ENCODE results near the gene RNASEH2B.

RNASEH2B gene

GRCh38 chr13:50910485-50910805 lies 854 bp downstream of the RNASEH2B start:
- Histone ChIP-seq H3K4me3 (ENCODE audit: insufficient read depth in 1 of 2, low read depth in 1 of 2, low read length in 2 of 2) (peak overlapping the region; percentile 81 to 87), H3K36me3 (ENCODE audit: control insufficient read depth in 1 of 2, insufficient read depth in 2 of 2, low read depth in 1 of 2, low read length in 2 of 2) (no peaks in the 10 kb centered on the region), H3K27ac (ENCODE audit: low read length, poor library complexity, severe bottlenecking) (no peak overlapping the region), H4K8ac (ENCODE audit: low read length) (peak overlapping the region; percentile 77), H3K14ac (ENCODE audit: low read length in 2 of 2) (peak overlapping the region in 1 of 2 experiments; percentile 99), H3K79me1 (replicated peaks; ENCODE audit: low read length, poor library complexity, severe bottlenecking) (peaks cover 15% of the 10 kb centered on the region), H2BK5ac (ENCODE audit: low read depth, low read length, poor library complexity, severe bottlenecking) (no peak overlapping the region), H3K23ac (ENCODE audit: low read length in 2 of 2) (peak overlapping the region in 1 of 2 experiments; percentile 99), H3K4me1 (ENCODE audit: control insufficient read depth, insufficient read depth, low read depth, low read length) (peaks cover 2% of the 10 kb centered on the region), H4K91ac (ENCODE audit: low read length) (peak overlapping the region; percentile 2), H3K4ac (ENCODE audit: low read depth in 1 of 2, low read length in 2 of 2) (peak overlapping the region; percentile 11 to 97), H3K27me3 (ENCODE audit: control insufficient read depth in 1 of 2, insufficient read depth in 1 of 2, low read length in 2 of 2) (no peaks in the 10 kb centered on the region), H3K9ac (ENCODE audit: low read length) (peak overlapping the region; percentile 96), H2BK120ac (ENCODE audit: low read depth, low read length) (peak overlapping the region; percentile 93), H3K18ac (ENCODE audit: low read depth in 1 of 2, low read length in 2 of 2) (peak overlapping the region; percentile 44 to 99), H2AK5ac (ENCODE audit: low read length, severe bottlenecking) (no peak overlapping the region), H2BK12ac (ENCODE audit: low read length in 2 of 2) (peak overlapping the region in 1 of 2 experiments; percentile 91), H3K9me3 (ENCODE audit: control insufficient read depth, low read length) (no peaks in the 10 kb centered on the region), H3K4me2 (ENCODE audit: low read length, poor library complexity, severe bottlenecking) (peak overlapping the region; percentile 91), H2BK15ac (ENCODE audit: low read depth, poor library complexity, severe bottlenecking) (peak overlapping the region; percentile 88), H2AFZ (ENCODE audit: low read depth, low read length) (peak overlapping the region; percentile 97)
- 2% methylated on average over 13 of the region's 13 CpGs for WGBS
- peak; percentile 63 for DNase-seq

- Histone ChIP-seq H3K4me3 (ENCODE audit: insufficient read depth in 1 of 2, low read depth in 1 of 2, low read length in 2 of 2) (peak overlapping the region in 1 of 2 experiments; percentile 87), H2BK5ac (ENCODE audit: low read depth, low read length, poor library complexity, severe bottlenecking) (no peak overlapping the region), H2BK120ac (ENCODE audit: low read depth, low read length) (no peak overlapping the region), H4K8ac (ENCODE audit: low read length) (no peak overlapping the region), H2BK12ac (ENCODE audit: low read length in 2 of 2) (peak overlapping the region in 1 of 2 experiments; percentile 78), H3K9ac (ENCODE audit: low read length) (peak overlapping the region; percentile 96), H4K91ac (ENCODE audit: low read length) (no peak overlapping the region), H3K36me3 (ENCODE audit: control insufficient read depth in 1 of 2, insufficient read depth in 2 of 2, low read depth in 1 of 2, low read length in 2 of 2) (no peaks in the 10 kb centered on the region), H3K79me1 (replicated peaks; ENCODE audit: low read length, poor library complexity, severe bottlenecking) (peaks cover 18% of the 10 kb centered on the region), H3K14ac (ENCODE audit: low read length in 2 of 2) (no peak overlapping the region), H2AK5ac (ENCODE audit: low read length, severe bottlenecking) (no peak overlapping the region), H3K9me3 (ENCODE audit: control insufficient read depth, low read length) (no peaks in the 10 kb centered on the region), H3K4ac (ENCODE audit: low read depth in 1 of 2, low read length in 2 of 2) (no peak overlapping the region), H2BK15ac (ENCODE audit: low read depth, poor library complexity, severe bottlenecking) (no peak overlapping the region), H3K27me3 (ENCODE audit: control insufficient read depth in 1 of 2, insufficient read depth in 1 of 2, low read length in 2 of 2) (no peaks in the 10 kb centered on the region), H3K18ac (ENCODE audit: low read depth in 1 of 2, low read length in 2 of 2) (no peak overlapping the region), H3K27ac (ENCODE audit: low read length, poor library complexity, severe bottlenecking) (no peak overlapping the region), H3K4me2 (ENCODE audit: low read length, poor library complexity, severe bottlenecking) (no peak overlapping the region), H3K23ac (ENCODE audit: low read length in 2 of 2) (peak overlapping the region in 1 of 2 experiments; percentile 41), H2AFZ (ENCODE audit: low read depth, low read length) (no peak overlapping the region), H3K4me1 (ENCODE audit: control insufficient read depth, insufficient read depth, low read depth, low read length) (peaks cover 2% of the 10 kb centered on the region)
- DNase-seq: peak; percentile 65
- 22% methylated on average over 3 of the region's 3 CpGs for WGBS
These were observed 1.6 kb downstream of the RNASEH2B start for GRCh38 chr13:50911081-50911631.

DNA sequence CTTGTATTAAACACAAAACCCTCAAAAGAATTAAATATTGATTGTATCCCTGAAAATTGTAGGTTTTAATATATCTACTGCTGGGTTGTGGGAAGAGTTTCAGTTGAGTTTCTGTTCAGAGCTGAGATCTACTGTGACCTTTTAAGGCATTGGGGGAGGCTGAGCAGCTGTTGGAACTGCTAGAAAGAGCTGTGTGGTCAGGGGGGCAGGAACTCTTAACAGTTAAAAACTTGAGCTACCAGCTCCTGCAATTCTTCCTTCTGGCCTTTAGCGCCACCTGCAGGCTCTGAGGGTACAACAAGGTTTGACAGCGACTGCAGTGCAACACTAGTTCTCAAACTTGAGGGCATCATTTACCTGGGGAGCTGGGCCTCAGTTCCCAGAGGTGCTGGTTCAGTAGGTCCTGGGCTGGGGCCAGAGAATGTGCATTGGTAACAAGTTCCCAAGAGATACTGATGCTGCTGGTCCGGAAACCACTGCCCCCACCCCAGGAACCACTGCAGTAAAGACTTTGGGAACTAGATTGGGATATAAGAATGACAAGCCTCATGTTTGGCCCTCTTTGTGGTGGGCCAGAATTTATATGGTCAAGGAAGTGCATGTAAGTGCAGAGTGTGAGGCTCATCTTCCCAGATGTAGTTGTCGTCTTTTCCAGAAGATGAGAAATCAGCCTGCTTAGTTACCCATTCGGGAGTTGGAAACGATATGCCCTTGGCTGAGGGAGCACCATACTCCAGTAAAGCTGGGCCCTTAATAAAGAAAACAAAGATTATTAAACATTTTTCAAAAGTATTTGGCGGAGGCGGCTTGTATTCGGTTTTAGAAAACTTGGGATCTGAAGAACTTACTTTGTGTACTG lies 2.6 kb downstream of the RNASEH2B start:
- peak overlapping the region; percentile 96 for H3K9ac ChIP-seq (ENCODE audit: low read length)
- H3K4me3 ChIP-seq (ENCODE audit: insufficient read depth in 1 of 2, low read depth in 1 of 2, low read length in 2 of 2): peak overlapping the region in 1 of 2 experiments; percentile 87
- no peak overlapping the region for H4K91ac ChIP-seq (ENCODE audit: low read length)
- H3K27me3 ChIP-seq (ENCODE audit: control insufficient read depth in 1 of 2, insufficient read depth in 1 of 2, low read length in 2 of 2): no peaks in the 10 kb centered on the region
- peak overlapping the region in 1 of 2 experiments; percentile 82 for H3K4ac ChIP-seq (ENCODE audit: low read depth in 1 of 2, low read length in 2 of 2)
- H2AK5ac ChIP-seq (ENCODE audit: low read length, severe bottlenecking): no peak overlapping the region
- WGBS: 56% methylated on average over 7 of the region's 9 CpGs
- H4K8ac ChIP-seq (ENCODE audit: low read length): no peak overlapping the region
- H2BK120ac ChIP-seq (ENCODE audit: low read depth, low read length): no peak overlapping the region
- H3K23ac ChIP-seq (ENCODE audit: low read length in 2 of 2): no peak overlapping the region
- H3K4me2 ChIP-seq (ENCODE audit: low read length, poor library complexity, severe bottlenecking): no peak overlapping the region
- no peaks in the 10 kb centered on the region for H3K36me3 ChIP-seq (ENCODE audit: control insufficient read depth in 1 of 2, insufficient read depth in 2 of 2, low read depth in 1 of 2, low read length in 2 of 2)
- H3K9me3 ChIP-seq (ENCODE audit: control insufficient read depth, low read length): no peaks in the 10 kb centered on the region
- H3K79me1 ChIP-seq (replicated peaks; ENCODE audit: low read length, poor library complexity, severe bottlenecking): peaks cover 23% of the 10 kb centered on the region
- no peak overlapping the region for H3K14ac ChIP-seq (ENCODE audit: low read length in 2 of 2)
- peak overlapping the region in 1 of 2 experiments; percentile 86 for H2BK12ac ChIP-seq (ENCODE audit: low read length in 2 of 2)
- DNase-seq: peak; percentile 94
- H3K27ac ChIP-seq (ENCODE audit: low read length, poor library complexity, severe bottlenecking): no peak overlapping the region
- H3K18ac ChIP-seq (ENCODE audit: low read depth in 1 of 2, low read length in 2 of 2): peak overlapping the region; percentile 29 to 34
- H3K4me1 ChIP-seq (ENCODE audit: control insufficient read depth, insufficient read depth, low read depth, low read length): peaks cover 4% of the 10 kb centered on the region
- H2AFZ ChIP-seq (ENCODE audit: low read depth, low read length): no peak overlapping the region
- no peak overlapping the region for H2BK15ac ChIP-seq (ENCODE audit: low read depth, poor library complexity, severe bottlenecking)
- H2BK5ac ChIP-seq (ENCODE audit: low read depth, low read length, poor library complexity, severe bottlenecking): no peak overlapping the region

GRCh38 chr13:50912851-50913250 lies 3.3 kb downstream of the RNASEH2B start:
- H3K9ac ChIP-seq (ENCODE audit: low read length): peak overlapping the region; percentile 67
- H3K4me1 ChIP-seq (ENCODE audit: control insufficient read depth, insufficient read depth, low read depth, low read length): peaks cover 4% of the 10 kb centered on the region
- H3K4me2 ChIP-seq (ENCODE audit: low read length, poor library complexity, severe bottlenecking): no peak overlapping the region
- H4K91ac ChIP-seq (ENCODE audit: low read length): no peak overlapping the region
- no peak overlapping the region for H3K27ac ChIP-seq (ENCODE audit: low read length, poor library complexity, severe bottlenecking)
- peak; percentile 29 for DNase-seq
- H3K23ac ChIP-seq (ENCODE audit: low read length in 2 of 2): no peak overlapping the region
- no peak overlapping the region for H2BK15ac ChIP-seq (ENCODE audit: low read depth, poor library complexity, severe bottlenecking)
- H4K8ac ChIP-seq (ENCODE audit: low read length): no peak overlapping the region
- H2AFZ ChIP-seq (ENCODE audit: low read depth, low read length): no peak overlapping the region
- no peak overlapping the region for H2BK120ac ChIP-seq (ENCODE audit: low read depth, low read length)
- 32% methylated on average over 2 of the region's 2 CpGs for WGBS
- no peak overlapping the region for H2BK5ac ChIP-seq (ENCODE audit: low read depth, low read length, poor library complexity, severe bottlenecking)
- H3K36me3 ChIP-seq (ENCODE audit: control insufficient read depth in 1 of 2, insufficient read depth in 2 of 2, low read depth in 1 of 2, low read length in 2 of 2): no peaks in the 10 kb centered on the region
- no peaks in the 10 kb centered on the region for H3K27me3 ChIP-seq (ENCODE audit: control insufficient read depth in 1 of 2, insufficient read depth in 1 of 2, low read length in 2 of 2)
- no peaks in the 10 kb centered on the region for H3K9me3 ChIP-seq (ENCODE audit: control insufficient read depth, low read length)
- no peak overlapping the region for H2BK12ac ChIP-seq (ENCODE audit: low read length in 2 of 2)
- no peak overlapping the region for H3K14ac ChIP-seq (ENCODE audit: low read length in 2 of 2)
- no peak overlapping the region for H2AK5ac ChIP-seq (ENCODE audit: low read length, severe bottlenecking)
- no peak overlapping the region for H3K4me3 ChIP-seq (ENCODE audit: insufficient read depth in 1 of 2, low read depth in 1 of 2, low read length in 2 of 2)
- H3K79me1 ChIP-seq (replicated peaks; ENCODE audit: low read length, poor library complexity, severe bottlenecking): peaks cover 28% of the 10 kb centered on the region
- no peak overlapping the region for H3K18ac ChIP-seq (ENCODE audit: low read depth in 1 of 2, low read length in 2 of 2)
- H3K4ac ChIP-seq (ENCODE audit: low read depth in 1 of 2, low read length in 2 of 2): no peak overlapping the region

Data from mesenchymal stem cell (in vitro differentiated cells and primary cell).